NCI-H1417 treated with DMSO at 0.1 percent for 48 hours (cell line): ENCODE results near the gene MAP3K13.

Experiments used
- DNase-seq: peaks from one replicate; lab custom pipeline; 2025; lab: John Stamatoyannopoulos, UW

Gene MAP3K13, protein sequence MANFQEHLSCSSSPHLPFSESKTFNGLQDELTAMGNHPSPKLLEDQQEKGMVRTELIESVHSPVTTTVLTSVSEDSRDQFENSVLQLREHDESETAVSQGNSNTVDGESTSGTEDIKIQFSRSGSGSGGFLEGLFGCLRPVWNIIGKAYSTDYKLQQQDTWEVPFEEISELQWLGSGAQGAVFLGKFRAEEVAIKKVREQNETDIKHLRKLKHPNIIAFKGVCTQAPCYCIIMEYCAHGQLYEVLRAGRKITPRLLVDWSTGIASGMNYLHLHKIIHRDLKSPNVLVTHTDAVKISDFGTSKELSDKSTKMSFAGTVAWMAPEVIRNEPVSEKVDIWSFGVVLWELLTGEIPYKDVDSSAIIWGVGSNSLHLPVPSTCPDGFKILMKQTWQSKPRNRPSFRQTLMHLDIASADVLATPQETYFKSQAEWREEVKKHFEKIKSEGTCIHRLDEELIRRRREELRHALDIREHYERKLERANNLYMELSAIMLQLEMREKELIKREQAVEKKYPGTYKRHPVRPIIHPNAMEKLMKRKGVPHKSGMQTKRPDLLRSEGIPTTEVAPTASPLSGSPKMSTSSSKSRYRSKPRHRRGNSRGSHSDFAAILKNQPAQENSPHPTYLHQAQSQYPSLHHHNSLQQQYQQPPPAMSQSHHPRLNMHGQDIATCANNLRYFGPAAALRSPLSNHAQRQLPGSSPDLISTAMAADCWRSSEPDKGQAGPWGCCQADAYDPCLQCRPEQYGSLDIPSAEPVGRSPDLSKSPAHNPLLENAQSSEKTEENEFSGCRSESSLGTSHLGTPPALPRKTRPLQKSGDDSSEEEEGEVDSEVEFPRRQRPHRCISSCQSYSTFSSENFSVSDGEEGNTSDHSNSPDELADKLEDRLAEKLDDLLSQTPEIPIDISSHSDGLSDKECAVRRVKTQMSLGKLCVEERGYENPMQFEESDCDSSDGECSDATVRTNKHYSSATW

GRCh38 chr3:185362850-185363661, at the start of gene MAP3K13:
Gene MAP3K13 (plus strand): TSS chr3:185363136. CDS start chr3:185428582, 65,446 bp downstream.
- peak; percentile 83 for DNase-seq

DNA sequence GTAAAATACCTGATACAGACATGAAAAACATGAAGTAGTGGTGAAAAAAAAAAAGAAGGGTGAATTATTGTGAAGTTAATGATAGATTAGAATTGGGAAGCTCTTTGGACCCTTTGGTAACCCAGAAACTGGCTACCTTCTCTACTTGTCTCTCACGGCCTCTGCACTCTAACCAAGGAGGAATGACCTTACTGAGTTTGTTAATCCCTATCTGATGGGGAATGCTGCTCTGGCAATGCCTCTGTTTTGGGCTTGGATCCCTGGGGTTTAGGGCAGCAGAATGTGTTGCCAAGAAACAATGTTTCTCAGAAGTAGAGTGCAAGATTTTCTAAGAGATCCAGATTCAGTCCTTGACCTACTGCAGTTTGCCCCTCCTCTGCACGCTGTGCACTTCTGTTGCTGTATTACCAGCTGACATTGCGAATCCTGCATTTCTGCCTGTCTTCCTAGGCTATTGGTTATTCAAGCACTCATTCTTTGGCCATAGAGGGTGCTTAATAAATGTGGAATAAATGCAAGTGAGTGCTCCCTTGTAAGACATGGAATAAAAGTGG, 49.2 kb upstream of the MAP3K13 start:
- no peak for DNase-seq

DNA sequence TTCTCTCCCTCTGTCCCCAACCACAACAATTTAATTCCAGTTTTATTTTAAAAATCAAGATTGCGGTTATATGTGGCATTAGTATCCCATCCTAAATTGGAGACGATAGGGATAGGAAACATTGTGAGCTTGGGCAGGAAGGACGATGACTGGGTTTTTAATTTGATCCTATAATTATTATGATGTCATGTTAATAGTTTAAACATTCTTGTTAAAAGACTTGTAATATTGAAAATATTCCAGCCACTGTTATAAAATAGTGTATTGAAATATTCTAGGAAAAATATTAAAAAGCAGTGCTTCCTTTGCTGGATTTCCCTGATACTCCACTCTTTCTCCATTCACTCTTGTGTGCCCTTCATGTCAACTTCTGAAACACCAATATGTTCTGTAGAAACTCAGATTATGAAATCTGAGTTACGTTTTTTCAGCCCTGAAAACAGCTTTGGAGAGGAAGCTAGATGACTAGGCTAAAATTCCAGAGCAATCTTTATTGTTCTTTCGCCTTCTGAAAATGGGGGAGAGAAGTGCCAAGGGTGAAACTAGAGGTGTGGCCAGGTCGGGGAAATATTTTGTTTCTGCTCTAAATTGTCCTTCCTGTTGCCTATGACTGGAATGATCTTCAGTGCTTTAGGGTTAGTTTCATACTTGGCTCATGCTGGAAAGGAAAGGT, 46.1 kb upstream of the MAP3K13 start:
- no peak for DNase-seq

DNA sequence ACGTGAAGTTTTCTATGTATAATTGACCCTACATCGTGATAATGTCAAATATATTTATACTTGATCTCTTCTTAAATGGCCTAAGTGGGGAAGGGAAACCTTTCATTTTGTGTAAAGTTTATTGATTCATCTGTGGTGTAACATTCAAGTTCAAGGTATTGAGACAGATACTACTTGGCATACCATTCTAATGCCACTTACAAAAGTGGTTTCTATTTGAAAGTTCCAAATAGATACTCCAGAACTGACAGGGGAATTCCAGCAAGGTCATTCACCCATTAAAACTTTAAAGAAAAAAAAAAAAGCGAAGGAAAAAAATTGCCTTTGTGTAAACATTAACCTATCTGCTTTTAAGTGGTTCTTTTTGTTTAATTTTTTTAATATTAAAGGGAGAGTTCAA, 45.3 kb upstream of the MAP3K13 start:
- no peak for DNase-seq

GRCh38 chr3:185318141-185318540, 44.8 kb upstream of the MAP3K13 start:
- no peak for DNase-seq

GRCh38 chr3:185319801-185320200, 43.1 kb upstream of the MAP3K13 start:
- no peak for DNase-seq

DNA sequence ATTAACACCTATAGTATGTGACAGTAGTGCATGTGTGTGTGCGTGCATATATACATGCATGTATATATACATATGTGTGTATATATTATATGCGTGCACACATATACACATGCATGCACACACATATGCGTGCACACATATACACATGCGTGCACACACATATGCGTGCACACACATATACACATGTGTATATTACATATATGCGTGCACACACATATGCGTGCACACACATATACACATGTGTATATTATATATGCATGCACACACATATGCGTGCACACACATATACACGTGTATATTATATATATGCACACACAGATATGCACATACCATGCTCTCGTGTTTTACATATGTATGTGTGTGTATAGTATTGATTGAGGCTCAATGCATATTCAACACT, 42.0 kb upstream of the MAP3K13 start:
- no peak for DNase-seq

- DNase-seq = no peak
Measured at GRCh38 chr3:185322101-185322719, 40.7 kb upstream of the MAP3K13 start.

DNA sequence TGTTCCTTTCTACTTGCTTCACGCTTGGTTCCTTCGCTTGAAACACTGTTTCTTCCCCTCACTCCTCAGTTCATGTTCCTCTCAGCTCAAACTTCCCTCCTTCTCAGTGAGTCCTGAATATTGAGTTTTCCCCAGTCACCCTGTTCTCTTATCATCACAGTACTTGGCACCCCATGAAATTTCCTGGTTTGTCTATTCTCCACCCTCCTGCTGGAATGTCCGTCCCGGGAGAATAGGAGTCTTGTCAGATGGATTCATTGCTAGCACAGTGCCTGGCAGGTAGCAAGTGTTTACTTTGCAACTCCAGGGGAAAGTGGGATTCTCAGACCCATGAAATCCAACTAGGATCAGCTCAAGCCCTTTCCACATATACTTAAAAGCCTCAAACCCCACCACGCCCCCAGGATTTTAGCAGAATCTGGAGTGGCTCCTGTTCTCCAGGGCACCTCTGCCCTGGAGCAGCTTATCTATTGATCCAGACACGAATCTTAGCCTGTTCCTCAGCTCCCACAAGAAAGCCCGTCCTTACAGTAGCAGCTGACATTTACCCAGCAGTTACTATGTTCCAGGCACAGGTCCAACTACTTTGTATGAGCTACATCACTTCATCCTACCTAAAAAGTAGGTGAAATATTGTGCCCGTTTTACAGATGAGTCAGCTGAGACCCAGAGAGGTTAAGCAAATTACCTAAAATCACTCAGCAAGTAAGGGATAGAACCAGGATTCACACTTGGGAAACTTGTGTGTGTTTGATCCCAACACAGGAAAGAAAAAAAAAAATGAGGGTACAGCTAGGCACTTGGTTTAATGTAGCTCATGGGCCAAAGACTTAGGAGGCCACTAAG, 36.8 kb upstream of the MAP3K13 start:
- DNase-seq = no peak

GRCh38 chr3:185327062-185327461, 35.9 kb upstream of the MAP3K13 start:
- no peak for DNase-seq

GRCh38 chr3:185328324-185329004, 34.5 kb upstream of the MAP3K13 start:
- no peak for DNase-seq

DNA sequence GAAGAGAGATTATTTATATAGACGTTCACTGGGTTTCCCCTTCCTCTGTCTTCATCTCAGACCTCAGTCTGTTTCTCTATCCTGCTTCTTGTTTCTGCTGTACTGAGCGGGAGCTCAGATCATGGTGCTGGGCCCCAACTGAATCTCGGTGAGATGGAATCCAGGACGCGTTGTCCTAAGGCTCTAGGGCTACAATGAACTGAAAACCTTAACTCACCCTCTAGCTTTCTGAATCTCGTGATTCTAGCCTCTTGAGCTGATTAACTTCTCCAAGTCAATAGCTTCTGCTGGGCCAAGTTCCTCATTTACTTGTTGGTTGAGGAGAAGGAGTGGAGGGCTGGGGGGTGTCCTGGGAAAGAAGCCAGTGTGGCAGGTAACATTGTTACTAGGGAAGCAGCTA, 32.7 kb upstream of the MAP3K13 start:
- no peak for DNase-seq

GRCh38 chr3:185330644-185331043, 32.3 kb upstream of the MAP3K13 start:
- no peak for DNase-seq

DNA sequence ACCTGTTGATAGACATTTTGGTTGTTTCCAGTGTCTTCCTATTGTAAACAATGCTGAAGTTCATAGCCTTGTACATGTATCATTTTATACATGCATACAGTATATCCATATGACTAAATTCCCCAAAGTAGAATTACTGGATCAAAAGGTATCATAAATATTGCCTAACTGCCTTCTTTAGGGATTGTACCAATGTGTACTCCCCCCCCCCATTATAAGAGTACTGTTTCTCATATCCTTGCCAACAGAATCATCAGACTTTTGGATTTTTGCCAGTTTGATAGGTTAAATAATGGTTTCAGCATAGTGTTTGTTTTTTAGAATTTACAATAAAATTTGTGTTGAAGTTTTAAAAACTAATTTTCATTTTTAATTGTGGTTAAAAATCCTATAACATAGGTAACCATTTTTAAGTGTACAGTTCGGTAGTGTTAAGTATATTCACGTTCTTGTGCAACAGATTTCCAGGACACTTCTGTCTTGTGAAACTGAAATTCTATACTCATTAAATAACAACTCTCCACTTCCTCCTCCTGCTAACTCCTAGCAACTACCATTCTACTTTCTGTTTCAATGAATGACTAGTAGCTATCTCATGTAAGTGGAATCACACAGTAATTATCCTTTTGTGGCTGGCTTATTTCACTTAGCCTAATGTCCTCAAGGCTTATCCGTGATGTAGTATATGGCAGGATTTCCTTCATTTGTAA, 30.8 kb upstream of the MAP3K13 start:
- peak; percentile 42 for DNase-seq

DNA sequence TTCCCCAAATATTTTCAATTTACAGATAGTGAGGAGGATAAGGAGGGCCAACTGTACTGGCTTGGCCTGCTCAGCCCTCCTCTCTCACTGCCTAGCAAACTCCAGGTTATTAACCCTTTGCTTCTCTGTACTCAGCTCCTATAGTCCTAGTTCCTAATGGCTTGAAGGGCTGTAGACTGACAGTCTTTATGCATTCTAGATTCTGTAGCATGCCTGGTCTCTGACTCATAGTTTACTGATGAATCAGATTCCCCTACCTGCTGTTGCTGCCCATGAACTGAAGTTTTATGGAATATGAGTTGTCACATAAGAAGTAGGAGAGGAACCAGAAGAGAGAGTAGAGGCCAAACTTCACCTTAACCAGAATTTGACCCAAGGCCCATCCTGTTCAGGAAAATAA, 27.1 kb upstream of the MAP3K13 start:
- DNase-seq = no peak

GRCh38 chr3:185337231-185337816, 25.6 kb upstream of the MAP3K13 start:
- no peak for DNase-seq

- no peak for DNase-seq
Measured at GRCh38 chr3:185339945-185340344, 23.0 kb upstream of the MAP3K13 start.

DNA sequence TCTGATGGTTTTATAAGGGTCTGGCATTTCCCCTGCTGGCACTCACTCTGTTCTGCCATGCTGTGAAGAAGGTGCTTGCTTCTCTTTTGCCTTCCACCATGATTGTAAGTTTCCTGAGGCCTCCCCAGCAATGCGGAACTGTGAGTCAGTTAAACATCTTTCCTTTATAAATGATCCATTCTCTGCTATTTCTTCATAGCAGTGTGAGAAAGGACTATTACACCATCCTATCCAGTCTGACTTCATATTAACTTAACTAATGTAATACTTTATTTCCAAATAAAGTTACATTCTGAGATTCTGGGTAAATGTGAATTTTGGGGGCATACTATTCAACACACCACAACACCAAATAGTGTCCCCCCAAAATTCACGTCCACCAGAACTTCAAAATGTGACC, 22.2 kb upstream of the MAP3K13 start:
- DNase-seq = no peak
